ENCODE results near the gene HEATR5B.
"Not testable (repeated sequence)": the region's sequence is repeated elsewhere in the genome, so short reads cannot be mapped to it uniquely, and the experiment has no call there.

The HEATR5B gene

DNA sequence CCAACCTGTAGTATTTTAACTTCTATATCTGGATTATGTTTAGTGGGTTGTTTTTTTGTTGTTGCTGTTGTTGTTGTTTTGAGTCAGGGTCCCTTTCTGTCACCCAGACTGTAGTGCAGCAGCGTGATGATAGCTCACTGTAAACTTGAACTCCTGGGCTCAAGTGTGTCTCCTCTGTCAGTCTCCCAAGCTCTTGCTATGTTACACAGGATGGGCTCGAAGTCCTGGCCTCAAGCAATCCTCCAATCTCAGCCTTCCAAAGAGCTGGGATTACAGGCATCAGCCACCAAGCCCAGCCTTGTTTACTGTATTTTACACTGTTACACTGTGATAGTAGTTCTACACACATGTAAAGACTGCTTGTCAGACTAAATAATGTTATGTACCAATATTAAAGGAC lies 108.1 kb downstream of the HEATR5B start:
- DNase-seq = no peak

DNA sequence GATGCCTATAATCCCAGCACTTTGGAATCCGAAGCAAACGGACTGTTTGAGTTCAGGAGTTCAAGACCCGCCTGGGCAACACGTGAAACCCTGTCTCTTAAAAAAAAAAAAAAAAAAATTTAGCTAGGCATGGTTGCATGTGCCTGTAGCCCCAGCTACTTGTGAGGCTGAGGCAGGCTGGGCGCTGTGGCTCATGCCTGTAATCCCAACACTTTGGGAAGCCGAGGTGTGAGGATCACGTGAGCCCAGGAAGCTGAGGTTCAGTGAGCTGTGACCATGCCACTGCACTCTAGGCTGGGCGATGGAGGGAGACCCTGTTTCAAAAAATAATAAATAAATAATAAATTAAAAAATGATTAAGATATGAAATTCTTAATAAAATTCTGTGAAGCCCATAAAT lies 108.9 kb downstream of the HEATR5B start:
- no peak for DNase-seq

DNA sequence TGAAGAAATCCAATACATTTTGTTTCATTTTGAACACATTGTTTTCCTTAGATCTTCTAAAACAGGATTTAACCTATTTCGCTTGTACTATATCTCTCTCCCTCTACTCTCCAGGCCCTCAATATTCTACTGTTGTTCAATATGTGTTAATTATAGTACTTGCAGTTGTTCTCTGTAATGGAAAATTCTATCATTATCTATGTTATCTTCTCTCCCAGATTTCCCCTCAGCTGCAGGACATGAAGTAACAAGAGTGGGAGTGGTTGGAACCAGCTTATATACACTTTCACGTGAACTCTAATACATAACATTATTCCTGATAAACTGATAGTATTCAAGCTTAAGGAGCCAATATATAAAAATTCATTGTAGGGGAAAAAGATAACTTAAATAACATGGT lies 110.9 kb downstream of the HEATR5B start:
- DNase-seq = no peak

DNA sequence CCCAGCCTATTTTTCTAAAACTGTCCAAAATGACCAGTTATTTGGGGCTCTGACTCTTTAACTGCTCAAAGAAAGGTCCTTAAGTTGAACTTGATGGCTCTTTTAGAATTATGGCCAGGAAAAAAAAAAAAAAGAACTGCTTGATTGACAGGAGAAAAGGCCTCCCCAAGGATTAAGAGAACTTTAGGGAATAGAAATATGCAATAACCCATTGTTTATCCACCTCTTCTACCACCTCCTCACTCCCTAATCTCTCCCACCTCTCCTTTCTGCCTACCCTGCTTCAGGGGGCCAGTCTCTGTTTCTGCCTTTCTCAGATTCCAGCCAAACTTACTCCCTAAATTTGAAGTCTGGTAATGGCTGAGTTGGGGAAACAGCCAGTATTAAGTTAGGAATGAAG lies 112.2 kb downstream of the HEATR5B start:
- DNase-seq = no peak

DNA sequence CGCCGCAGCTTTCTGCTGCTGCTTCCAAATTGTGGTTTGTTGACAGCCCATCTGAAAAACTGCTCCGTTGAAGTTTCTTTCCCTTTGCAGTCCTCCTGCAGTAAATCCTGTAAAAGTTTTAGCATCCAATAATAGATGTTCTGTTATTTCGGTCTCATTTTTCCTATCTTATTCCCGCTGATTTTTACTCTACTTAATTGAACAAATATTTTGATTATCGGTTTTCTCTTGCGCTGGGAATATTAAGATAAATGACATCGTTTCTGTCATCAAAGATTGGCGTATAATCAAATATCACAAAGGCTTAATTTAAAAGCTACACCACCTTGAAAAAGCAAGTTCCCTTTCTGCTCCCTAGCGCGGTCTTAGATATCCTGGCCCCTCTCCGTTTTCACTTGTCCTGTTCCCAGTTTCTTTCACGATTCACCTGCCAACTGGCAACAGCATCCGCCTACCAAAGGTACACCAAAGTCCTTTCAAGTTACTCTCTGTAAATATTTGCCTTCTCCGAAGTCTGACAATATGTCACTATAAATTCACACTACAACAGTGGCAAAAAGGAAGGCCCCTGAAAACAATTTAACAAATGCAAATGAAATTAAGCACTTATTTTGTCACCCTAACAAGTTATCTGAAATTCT lies 116.8 kb downstream of the HEATR5B start:
- DNase-seq = no peak

DNA sequence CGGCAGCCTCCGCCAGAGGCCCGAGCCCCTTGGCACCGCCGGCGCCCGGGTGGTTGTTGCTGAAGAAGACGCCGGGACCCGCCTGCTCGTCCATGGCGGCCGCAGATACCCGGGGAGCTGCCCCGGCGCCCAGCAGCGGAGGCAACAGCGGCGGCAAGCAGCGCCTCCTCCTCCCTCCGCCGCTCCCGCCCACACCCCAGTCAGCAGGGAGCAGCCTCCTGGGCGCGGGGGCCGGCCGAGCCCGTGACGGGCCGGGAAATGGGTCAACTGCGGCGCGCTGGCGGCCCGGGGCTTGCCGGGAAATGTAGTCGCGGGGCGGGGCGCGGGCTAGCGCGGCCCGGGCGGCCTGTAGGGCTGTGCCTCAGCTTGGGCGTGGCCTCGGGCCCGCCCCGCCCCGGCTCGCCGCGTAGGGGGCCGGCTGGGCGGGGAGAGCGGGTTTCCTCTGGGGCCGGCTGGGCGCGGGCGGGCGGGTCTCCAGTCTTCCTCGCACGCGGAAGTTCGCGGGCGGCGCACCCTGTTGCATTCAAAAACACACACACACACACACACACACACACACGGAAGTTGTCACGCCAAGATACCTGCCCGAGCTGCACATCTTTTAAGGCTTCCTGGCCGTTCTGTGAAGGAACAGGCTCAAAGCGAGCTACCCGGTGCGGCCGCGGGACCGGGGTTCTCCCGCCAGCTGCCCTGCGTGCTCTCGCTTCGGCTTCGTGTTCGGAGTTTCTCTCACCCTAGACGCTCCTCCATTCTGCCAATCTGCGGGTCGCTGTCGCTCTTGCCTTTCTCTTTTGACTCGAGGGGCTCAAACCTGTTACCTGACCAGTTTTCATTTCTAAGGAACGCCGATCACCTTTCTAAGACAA lies 117.6 kb downstream of the HEATR5B start, which contains the start of gene STRN:
Gene STRN (minus strand): TSS at position 167 of the 866 bp plus-strand sequence. CDS start 73 bp downstream, at position 94.
- DNase-seq = peak; percentile 97

DNA sequence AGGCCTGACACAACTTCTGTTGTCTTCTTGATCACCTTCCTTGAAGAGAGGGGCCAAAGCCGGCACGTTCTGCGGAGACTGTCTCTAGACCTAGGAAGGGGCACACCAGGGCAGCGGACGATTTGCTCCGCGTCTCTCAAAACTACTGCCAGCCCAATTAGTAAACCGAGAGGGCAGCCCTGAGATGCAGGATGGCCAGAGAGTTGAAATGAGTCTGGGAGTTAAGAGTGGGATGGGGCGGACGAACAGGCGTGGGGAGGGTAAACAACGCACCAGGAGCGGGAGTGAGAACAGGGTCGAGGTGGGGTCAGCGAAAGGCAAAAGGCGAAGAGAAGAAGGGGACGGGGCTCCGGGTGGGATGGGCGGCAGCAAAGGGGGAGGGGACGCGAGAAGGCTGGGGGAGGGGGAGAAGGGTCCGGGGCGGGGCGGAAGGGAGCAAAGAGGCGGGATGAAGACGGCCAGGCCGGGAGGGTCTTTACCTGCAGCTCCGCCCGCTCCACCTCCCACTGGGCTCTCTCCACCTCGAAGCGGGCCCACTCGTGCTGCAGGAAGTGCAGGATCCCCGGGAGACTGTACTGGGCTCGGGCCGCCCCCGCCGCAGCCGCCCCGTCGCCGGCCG lies 118.3 kb downstream of the HEATR5B start:
- DNase-seq = peak; percentile 35

DNA sequence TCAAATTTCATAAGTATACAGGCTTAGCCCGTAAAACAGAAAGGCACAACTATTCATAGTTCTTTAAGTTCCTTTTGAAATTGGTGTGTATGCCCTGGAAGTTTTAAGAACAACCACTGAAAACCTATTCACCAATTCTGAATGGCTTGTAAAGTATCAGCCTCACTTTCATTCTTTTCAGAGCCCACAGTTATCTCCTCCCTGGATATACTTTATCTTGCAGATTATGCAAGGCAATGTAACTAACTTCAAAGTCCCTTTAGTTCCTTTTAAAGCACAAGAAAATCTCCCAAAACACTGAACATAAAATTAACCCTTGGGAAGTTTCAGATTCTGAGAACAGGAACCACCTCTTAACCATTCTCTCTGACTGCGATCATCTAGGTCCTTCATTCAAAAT lies 119.0 kb downstream of the HEATR5B start:
- no peak for DNase-seq

DNA sequence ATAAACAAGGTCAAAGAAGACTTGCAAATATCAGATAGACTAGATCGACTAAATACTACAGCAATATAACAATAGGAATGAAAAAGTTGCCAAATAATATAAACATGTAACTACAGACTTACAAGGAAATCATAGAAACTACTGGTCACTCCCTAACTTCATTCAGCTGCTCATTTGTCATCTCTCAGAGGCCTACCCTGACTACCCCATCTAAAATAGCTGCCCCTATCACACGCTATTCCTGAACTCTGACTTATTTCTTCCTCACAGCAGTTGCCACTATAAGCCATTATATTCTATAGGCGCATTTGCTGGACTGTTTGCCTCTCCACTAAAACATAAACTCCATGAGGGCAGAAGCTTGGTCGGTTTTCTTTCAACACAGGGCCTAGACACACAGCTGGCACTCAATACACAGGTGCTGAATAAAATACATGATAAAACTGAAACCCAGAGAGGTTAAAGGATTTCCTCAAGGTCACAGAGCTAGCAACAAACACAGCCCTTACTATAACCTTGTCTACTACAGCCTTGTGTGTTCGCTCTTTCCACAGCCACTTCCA lies 119.6 kb downstream of the HEATR5B start:
- no peak for DNase-seq

DNA sequence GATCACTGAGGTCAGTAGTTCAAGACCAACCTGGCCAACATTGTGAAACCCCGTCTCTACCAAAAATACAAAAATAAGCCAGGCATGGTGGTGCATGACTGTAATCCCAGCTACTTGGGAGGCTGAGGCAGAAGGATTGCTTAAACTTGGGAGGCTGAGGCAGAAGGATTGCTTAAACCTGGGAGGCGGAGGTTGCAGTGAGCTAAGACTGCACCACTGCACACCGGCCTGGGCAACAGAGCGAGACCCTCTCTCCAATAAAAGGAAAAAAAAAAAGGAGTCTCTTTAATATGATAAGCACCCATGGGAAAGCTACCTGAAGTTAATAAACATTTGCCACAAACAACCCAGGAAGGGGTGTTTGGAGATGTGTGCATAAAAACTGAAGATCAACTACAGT lies 120.4 kb downstream of the HEATR5B start:
- DNase-seq = no peak

DNA sequence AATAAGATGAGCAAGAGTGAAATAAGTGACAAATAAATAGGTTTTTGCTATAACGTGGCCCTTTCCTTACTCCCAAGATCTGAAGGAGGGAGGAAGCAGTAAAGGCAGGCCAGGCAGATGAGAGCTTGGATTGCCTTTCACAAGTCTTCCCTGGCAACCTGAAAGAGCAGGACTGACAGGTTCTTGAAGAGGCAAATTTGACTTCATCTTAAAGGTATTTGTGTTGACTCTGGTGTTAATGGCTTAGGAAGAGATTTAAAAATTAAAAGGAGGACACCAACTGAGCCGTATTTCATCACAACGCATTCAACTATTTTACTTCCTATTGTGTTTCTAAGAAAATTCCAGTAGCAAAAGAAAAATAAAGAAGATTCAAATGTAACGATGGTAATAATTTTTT lies 121.1 kb downstream of the HEATR5B start:
- no peak for DNase-seq

DNA sequence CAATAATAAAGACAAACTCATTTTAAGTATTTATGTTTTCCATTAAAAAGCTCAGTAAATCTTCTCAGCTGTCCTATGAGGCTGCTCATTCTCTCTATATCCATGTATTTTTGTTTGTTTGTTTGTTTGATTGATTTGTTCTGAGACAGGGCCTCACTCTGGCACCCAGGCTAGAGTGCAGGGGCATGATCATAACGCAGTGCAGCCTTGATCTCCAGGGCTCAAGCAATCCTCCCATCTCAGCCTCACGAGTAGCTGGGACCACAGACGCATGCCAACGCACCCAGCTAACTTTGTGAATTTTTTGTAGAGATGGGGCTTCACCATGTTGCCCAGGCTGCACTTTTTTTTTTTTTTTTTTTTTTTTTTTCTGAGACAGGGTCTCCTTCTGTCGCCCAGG lies 123.4 kb downstream of the HEATR5B start:
- DNase-seq = no peak

DNA sequence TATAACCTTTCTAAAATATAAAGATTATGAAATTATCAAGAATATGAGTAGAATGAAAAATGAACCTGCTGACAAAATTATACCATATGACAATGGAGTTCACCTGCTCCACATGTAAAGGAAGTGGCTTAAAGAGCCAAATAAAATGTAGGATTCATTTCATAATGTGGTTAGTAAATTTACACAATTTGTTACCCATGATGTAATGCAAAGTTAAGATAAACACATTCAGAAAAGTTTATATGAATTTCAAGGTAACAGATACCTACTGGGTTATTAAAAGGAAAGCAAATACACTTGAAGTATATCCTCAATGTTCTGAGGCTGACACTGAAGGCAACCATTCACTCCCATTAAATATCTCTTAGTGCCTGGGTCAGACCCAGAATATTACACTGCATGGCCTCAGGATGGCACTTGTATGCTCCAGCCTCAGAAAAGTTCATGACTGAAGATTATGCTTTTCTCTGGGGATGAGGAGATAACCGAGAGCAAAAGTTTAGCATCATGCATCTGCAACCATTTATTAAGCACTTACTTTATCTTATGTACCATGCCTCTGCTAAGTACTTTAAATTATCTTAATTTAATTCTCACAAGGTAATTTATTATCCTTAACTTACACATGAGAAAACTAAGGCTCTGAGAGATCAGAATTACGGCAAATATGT lies 124.0 kb downstream of the HEATR5B start:
- DNase-seq = no peak

DNA sequence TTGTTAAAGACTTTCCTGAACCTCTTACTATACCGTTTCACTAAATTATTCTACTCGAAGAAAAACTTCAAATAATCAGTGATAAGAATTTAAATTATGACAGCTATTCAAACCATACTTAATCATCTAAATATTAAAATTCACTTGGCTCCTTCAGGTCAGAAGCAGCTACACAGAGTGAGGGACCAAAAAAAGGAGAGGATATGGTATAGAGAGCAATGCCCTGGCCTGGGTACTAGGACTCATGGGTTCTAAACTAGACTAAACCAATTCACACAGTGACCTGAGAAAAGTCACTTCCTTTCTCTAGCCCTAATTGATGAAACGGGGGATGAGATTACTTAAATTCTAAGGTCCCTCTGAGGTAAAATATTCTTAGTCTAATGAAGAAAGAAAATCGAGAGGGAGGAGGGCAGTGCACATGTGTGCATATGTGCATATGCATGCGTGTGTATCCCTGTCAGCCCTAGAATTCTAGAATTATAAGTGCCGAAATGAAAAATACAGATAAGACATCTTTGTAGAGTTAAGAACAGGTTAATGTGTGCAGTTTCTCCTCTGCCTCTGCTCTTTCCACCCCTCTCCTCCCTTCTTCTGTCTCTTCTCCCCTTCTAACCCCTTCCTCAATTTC lies 129.1 kb downstream of the HEATR5B start:
- no peak for DNase-seq

DNA sequence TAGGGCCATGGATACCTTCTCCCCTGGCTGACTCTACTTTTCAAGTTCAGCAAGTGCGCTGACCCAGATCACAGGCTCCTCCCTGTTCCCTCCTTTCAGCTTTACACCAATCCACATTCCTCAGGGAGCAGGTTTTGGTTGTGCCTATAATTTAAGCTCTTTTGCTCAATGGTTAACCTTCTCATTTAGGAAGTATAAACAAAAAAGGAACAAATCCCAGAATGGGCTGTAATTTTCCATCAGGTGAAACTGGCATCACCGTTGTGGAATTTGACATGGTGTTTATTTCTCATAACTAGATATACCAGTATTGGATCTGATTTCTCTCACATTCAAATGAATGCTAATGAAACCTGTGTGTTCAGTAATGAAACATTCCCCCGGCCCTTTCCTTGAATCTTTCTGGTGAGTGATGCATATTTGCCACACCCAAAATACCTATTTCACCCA lies 131.4 kb downstream of the HEATR5B start:
- no peak for DNase-seq

DNA sequence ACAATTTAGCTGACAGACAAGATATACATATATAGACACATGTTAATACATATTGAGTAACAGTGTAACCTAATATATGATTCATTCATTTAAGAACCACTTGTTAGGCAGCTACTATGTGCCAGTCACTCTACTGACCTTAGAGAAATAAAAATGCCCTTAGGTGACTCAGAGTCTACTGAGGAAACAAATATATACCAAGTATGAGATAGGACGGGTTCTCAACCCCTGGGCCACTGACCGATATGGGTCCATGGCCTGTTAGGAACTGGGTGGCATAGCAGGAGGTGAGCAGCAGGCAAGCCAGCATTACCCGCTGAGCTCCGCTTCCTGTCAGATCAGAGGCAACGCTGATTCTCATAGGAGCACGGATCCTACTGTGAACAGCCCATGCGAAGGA lies 132.6 kb downstream of the HEATR5B start:
- no peak for DNase-seq

DNA sequence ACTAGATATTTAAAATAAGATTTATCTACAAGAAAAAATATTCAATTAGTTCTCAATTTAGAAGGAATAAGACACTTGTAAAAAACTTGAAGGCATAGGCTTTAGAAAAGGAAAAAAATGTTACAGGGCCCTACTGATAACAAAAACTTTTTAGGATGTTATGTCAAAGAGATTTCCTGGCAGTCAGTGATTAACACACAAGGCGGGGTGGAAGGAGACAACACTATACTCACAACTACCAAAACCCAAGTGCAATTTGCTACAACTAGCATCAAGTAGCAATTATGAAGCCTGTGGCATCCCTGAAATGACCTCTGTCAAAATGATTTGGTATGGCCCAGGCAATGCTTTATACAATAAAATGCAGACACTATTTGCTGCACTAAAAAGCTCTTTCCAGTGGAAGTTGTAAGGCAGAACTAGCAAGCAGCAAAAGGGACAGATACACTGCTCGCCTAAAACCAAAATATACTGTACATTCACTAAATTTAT lies 133.1 kb downstream of the HEATR5B start:
- no peak for DNase-seq

DNA sequence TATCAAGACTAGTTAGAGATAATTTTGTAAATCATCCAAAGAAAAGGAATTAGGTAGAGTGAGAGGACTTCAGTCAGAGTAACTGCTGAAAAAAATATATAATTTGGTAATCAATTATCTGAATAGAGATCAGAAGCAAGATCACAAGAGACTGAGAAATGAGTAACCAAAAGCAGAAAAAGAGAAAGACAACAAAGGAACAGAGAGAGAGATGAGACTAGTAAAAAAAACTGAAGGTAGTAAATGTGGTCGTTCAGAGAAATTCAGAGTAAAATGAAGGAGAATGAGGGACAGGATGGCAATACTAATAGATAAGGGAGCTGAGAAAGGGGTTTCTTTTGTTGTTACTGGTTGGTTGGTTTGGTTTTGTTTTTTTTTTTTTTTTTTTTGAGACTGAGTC lies 134.3 kb downstream of the HEATR5B start:
- no peak for DNase-seq

DNA sequence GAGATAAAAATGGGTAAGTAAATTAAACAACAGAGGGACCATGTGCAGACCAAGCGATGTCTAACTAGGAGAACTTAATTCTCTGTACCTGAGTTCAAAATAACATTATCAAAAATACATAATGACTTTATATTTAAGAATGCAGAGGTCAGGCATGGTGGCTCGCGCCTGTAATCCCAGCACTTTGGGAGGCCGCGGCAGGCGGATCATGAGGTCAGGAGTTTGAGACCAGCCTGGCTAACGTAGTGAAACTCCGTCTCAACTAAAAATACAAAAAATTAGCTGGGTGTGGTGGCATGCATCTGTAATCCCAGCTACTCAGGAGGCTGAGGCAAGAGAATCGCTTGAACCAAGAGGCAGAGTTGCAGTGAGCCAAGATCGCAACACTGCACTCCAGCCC lies 138.9 kb downstream of the HEATR5B start:
- not testable (repeated sequence) for DNase-seq

DNA sequence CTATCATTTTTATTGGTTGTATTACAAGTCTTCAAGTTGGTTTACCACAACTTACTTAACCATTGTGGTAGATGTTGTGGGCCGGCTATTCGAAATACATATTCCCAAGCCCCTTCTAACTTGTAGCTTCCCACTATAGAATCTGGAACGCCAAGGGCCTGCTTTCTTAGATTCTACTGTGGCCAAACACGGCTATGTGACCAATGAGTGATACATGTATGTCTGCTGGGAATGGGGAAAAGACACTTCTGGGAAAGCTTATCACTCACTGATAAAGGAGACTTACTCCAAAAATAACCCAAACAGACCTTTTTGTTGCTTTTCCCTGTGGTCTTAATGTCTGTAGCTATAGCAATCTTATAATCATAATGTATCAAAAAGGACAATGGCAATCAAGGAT lies 142.3 kb downstream of the HEATR5B start:
- no peak for DNase-seq

DNA sequence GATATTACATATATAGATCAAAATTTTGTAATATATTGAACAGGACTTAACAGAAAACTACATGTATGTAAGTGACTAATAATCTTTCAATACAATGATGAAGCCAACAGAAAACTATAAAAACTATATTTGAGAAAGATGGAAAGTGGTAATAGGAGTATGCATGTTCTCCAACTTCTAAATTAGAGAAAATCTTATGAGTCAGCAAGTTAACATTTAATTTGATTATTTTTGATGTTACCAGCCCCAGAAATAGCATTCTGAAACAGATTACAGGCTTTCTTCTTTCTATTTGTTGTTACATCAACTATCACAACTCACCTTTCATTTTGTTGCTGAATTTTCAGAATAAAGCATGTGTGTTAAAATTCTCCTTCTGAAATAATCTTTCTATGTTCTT lies 147.6 kb downstream of the HEATR5B start:
- DNase-seq = not testable (repeated sequence)

DNA sequence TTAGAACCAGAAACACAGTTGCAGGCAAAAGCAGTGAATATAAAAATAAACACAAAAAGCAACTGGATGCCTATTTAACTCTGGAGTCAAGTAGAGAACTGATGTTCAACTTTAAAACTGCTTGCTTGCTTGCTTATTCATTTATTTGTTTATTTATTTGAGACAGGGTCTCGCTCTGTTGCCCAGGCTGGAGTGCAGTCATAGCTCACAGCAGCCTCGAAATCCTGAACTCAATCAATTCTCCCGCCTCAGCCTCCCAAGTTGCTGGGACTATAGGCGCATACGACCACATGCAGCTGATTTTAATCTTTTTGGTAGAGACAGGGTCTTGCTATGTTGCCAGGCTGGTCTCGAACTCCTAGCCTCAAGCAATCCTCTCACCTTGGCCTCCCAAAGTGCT lies 152.5 kb downstream of the HEATR5B start:
- DNase-seq = not testable (repeated sequence)

All from stimulated activated CD4-positive, alpha-beta T cell treated with anti-CD3 and anti-CD28 coated beads, Interleukin-1b, Interleukin-23, amount 100 ng/mL, for 48 hours (primary cell).